Measurements from ENCODE around the gene HOXD10.

DNA sequence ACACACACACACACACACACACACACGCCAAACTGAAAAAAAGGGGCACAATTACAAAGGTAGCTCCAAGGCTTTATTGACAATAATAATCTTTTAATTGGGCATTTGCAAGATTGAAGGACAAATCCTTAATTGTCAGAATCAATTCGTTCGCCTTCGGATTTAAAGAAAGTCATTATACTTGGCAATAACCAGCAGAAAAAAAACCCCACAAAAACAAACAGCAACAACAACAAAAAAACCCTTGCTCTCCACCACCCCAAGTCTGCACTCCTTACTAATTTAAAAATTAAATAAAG lies 11.1 kb downstream of the HOXD10 start:
- TF ChIP-seq, protein P1, sequence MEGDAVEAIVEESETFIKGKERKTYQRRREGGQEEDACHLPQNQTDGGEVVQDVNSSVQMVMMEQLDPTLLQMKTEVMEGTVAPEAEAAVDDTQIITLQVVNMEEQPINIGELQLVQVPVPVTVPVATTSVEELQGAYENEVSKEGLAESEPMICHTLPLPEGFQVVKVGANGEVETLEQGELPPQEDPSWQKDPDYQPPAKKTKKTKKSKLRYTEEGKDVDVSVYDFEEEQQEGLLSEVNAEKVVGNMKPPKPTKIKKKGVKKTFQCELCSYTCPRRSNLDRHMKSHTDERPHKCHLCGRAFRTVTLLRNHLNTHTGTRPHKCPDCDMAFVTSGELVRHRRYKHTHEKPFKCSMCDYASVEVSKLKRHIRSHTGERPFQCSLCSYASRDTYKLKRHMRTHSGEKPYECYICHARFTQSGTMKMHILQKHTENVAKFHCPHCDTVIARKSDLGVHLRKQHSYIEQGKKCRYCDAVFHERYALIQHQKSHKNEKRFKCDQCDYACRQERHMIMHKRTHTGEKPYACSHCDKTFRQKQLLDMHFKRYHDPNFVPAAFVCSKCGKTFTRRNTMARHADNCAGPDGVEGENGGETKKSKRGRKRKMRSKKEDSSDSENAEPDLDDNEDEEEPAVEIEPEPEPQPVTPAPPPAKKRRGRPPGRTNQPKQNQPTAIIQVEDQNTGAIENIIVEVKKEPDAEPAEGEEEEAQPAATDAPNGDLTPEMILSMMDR (IDR thresholded peaks at IDR 0.05) = no peak
- no peak for TF ChIP-seq SIN3A (IDR thresholded peaks at IDR 0.05; ENCODE audit: borderline replicate concordance, insufficient read depth, low read depth, low read length)
- no peak for TF ChIP-seq POLR2AphosphoS5 (IDR thresholded peaks at IDR 0.05; ENCODE audit: low read depth, low read length)
- TF ChIP-seq, protein P2, sequence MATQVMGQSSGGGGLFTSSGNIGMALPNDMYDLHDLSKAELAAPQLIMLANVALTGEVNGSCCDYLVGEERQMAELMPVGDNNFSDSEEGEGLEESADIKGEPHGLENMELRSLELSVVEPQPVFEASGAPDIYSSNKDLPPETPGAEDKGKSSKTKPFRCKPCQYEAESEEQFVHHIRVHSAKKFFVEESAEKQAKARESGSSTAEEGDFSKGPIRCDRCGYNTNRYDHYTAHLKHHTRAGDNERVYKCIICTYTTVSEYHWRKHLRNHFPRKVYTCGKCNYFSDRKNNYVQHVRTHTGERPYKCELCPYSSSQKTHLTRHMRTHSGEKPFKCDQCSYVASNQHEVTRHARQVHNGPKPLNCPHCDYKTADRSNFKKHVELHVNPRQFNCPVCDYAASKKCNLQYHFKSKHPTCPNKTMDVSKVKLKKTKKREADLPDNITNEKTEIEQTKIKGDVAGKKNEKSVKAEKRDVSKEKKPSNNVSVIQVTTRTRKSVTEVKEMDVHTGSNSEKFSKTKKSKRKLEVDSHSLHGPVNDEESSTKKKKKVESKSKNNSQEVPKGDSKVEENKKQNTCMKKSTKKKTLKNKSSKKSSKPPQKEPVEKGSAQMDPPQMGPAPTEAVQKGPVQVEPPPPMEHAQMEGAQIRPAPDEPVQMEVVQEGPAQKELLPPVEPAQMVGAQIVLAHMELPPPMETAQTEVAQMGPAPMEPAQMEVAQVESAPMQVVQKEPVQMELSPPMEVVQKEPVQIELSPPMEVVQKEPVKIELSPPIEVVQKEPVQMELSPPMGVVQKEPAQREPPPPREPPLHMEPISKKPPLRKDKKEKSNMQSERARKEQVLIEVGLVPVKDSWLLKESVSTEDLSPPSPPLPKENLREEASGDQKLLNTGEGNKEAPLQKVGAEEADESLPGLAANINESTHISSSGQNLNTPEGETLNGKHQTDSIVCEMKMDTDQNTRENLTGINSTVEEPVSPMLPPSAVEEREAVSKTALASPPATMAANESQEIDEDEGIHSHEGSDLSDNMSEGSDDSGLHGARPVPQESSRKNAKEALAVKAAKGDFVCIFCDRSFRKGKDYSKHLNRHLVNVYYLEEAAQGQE (IDR thresholded peaks at IDR 0.05; ENCODE audit: insufficient read depth in 1 of 2, low read depth in 2 of 2, low read length in 1 of 2) = no peak

Measured in Panc1 (cell line).